SK-N-SH treated with all-trans-retinoic acid at 6 μM for 48 hours (cell line): Measurements from ENCODE around the gene TRAF6.

Source experiments
- ATAC-seq: fragments of 200-7000 bp; cut with Tn5 transposase; 3 replicates; pipeline ENCODE4 v1.9.1; 2020; ENCODE audit warnings: mild to moderate bottlenecking, moderate library complexity
- ARNTL ChIP-seq: fragments of 450-650 bp; formaldehyde crosslinking; IDR thresholded peaks from 2 replicates; pipeline ENCODE4 v1.5.0; 2020; ENCODE audit warnings: low read depth, mild to moderate bottlenecking, moderate library complexity, borderline replicate concordance
- BACH2 ChIP-seq: fragments of 250-450 bp; sonication (Bioruptor Pico); IDR thresholded peaks from 2 replicates; pipeline ENCODE4 v1.9.0; 2021; ENCODE audit warnings: mild to moderate bottlenecking, borderline replicate concordance
- CSDC2 ChIP-seq: fragments of 250-450 bp; sonication (Bioruptor Pico); IDR thresholded peaks from 2 replicates; pipeline ENCODE4 v1.5.0; 2020; ENCODE audit warnings: mild to moderate bottlenecking, moderate library complexity
- ESRRG ChIP-seq: fragments of 250-450 bp; sonication (Bioruptor Pico); IDR thresholded peaks from 2 replicates; pipeline ENCODE4 v1.6.1; 2021; ENCODE audit warnings: mild to moderate bottlenecking
- ISL1 ChIP-seq: fragments of 250-450 bp; sonication (Bioruptor Pico); IDR thresholded peaks from 2 replicates; pipeline ENCODE4 v2.1.2; 2022; ENCODE audit warnings: mild to moderate bottlenecking, moderate library complexity
- PPARA ChIP-seq: fragments of 250-450 bp; sonication (Bioruptor Pico); IDR thresholded peaks from 2 replicates; pipeline ENCODE4 v1.5.0; 2020; ENCODE audit warnings: mild to moderate bottlenecking, borderline replicate concordance
- RARB ChIP-seq: fragments of 250-450 bp; sonication (Bioruptor Pico); IDR thresholded peaks from 2 replicates; pipeline ENCODE4 v1.8.0; 2021; ENCODE audit warnings: mild to moderate bottlenecking, moderate library complexity
- SNAI2 ChIP-seq: fragments of 250-450 bp; sonication (Bioruptor Pico); IDR thresholded peaks from 2 replicates; pipeline ENCODE4 v1.5.0; 2020; ENCODE audit warnings: mild to moderate bottlenecking, moderate library complexity
- TOX ChIP-seq: fragments of 250-450 bp; sonication (Bioruptor Pico); IDR thresholded peaks from 2 replicates; pipeline ENCODE4 v1.8.0; 2021; ENCODE audit warnings: mild to moderate bottlenecking, moderate library complexity, borderline replicate concordance
- ZFP30 ChIP-seq: fragments of 450-650 bp; formaldehyde crosslinking; IDR thresholded peaks from 2 replicates; pipeline ENCODE4 v1.5.0; 2022; ENCODE audit warnings: mild to moderate bottlenecking, moderate library complexity
- ZNF565 ChIP-seq: fragments of 450-650 bp; formaldehyde crosslinking; conservative IDR thresholded peaks from 2 replicates; pipeline ENCODE4 v1.5.0; 2020; ENCODE audit warnings: low read depth, mild to moderate bottlenecking, moderate library complexity
- ZNF70 ChIP-seq: fragments of 450-650 bp; formaldehyde crosslinking; IDR thresholded peaks from 2 replicates; pipeline ENCODE4 v1.5.0; 2020; ENCODE audit warnings: mild to moderate bottlenecking, moderate library complexity
- ZNF8 ChIP-seq: fragments of 450-650 bp; formaldehyde crosslinking; IDR thresholded peaks from 2 replicates; pipeline ENCODE4 v1.5.0; 2020; ENCODE audit warnings: mild to moderate bottlenecking, moderate library complexity
- TF ChIP-seq, protein P1 (sequence below): fragments of 250-450 bp; sonication (Bioruptor Pico); IDR thresholded peaks from 2 replicates; pipeline ENCODE4 v1.5.1; 2020; ENCODE audit warnings: low read depth, mild to moderate bottlenecking, moderate library complexity
- TF ChIP-seq, protein P2 (sequence below): fragments of 250-450 bp; sonication (Bioruptor Pico); IDR thresholded peaks from 2 replicates; pipeline ENCODE4 v1.8.0; 2020; ENCODE audit warnings: mild to moderate bottlenecking, moderate library complexity, borderline replicate concordance
- TF ChIP-seq, protein P3 (sequence below): fragments of 250-450 bp; sonication (Bioruptor Pico); IDR thresholded peaks from 2 replicates; pipeline ENCODE4 v1.8.0; 2021; ENCODE audit warnings: low read depth, mild to moderate bottlenecking, moderate library complexity, borderline replicate concordance

The TRAF6 gene

DNA sequence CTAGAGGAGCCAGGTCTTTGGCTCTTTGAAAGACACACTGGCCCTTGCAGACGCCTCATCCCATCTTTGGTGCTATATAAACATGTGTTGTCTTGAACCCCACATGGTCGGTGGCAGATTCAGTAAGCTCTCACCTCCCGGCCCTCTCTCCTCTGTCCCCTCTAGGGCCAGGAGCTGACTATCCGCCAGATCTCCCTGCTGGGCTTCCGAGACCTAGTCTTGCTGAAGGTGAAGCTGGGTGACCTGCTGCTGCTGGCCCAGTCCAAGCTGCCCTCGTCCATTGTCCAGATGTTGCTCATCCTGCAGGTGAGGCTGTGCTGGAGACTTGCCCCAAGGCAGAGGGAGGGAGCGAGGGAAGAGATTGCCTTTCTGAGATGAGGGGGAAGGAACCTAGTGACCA is 63.9 kb downstream of the TRAF6 start:
- no peak for TF ChIP-seq ZNF8 (CRISPR knock-in tag)
- no peak for ATAC-seq

DNA sequence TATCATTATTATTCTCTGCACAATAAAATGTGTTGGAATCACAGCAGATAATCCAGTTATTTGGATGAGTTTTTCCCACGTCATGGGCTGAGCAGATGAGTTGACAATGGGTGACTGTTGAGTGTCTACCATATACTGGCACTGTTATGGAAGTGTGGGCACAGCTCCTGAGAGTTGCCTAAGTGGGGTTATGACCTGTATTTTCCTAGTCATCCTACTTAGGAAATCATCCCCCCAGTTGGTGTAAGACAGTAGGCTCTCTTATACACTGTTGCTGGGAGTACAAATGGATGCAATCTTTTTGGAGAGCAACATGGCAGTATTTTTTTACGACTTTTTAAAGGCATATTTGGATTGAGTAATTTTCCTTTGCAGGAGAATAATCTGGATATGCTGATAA is 66.4 kb downstream of the TRAF6 start:
- TF ChIP-seq ARNTL (no peak), ZFP30 (CRISPR knock-in tag) (no peak), PPARA (CRISPR knock-in tag) (no peak), CSDC2 (CRISPR knock-in tag) (no peak), TOX (CRISPR knock-in tag) (no peak), ZNF8 (CRISPR knock-in tag) (no peak), ISL1 (CRISPR knock-in tag) (no peak), SNAI2 (CRISPR knock-in tag) (no peak), RARB (no peak)
- TF ChIP-seq, protein P1, sequence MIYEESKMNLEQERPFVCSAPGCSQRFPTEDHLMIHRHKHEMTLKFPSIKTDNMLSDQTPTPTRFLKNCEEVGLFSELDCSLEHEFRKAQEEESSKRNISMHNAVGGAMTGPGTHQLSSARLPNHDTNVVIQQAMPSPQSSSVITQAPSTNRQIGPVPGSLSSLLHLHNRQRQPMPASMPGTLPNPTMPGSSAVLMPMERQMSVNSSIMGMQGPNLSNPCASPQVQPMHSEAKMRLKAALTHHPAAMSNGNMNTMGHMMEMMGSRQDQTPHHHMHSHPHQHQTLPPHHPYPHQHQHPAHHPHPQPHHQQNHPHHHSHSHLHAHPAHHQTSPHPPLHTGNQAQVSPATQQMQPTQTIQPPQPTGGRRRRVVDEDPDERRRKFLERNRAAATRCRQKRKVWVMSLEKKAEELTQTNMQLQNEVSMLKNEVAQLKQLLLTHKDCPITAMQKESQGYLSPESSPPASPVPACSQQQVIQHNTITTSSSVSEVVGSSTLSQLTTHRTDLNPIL: no peak
- TF ChIP-seq, protein P2, sequence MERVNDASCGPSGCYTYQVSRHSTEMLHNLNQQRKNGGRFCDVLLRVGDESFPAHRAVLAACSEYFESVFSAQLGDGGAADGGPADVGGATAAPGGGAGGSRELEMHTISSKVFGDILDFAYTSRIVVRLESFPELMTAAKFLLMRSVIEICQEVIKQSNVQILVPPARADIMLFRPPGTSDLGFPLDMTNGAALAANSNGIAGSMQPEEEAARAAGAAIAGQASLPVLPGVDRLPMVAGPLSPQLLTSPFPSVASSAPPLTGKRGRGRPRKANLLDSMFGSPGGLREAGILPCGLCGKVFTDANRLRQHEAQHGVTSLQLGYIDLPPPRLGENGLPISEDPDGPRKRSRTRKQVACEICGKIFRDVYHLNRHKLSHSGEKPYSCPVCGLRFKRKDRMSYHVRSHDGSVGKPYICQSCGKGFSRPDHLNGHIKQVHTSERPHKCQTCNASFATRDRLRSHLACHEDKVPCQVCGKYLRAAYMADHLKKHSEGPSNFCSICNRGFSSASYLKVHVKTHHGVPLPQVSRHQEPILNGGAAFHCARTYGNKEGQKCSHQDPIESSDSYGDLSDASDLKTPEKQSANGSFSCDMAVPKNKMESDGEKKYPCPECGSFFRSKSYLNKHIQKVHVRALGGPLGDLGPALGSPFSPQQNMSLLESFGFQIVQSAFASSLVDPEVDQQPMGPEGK (CRISPR knock-in tag): no peak
- ATAC-seq: no peak

DNA sequence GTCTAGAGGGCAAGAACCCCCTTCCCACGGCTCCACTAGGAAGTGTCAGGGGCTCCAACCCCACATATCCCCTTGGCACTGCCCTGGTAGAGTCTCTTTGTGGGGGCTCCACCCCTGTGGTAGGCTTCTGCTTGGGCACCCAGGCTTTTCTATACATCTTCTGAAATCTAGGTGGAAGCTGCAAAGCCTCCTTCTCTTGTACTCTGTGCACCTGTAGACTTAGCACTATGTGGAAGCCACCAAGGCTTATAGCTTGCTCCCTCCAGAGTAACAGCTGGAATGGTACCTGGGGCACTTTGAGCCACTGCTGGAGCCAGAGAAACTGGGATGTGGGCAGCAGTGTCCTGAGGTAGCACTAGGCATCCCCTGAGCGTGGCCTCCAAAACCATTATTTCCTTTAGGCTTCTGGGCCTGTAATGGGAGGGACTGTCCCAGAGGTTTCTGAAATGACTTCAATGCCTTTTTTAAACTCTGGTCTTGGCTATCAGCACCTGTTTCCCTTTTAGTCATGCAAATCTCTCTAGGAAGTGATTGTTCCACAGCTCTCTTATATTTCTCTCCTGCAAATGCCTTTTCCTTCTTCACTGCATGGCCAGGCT is 68.4 kb downstream of the TRAF6 start:
- no peak for ATAC-seq
- TF ChIP-seq, protein P2 (CRISPR knock-in tag): no peak
- TF ChIP-seq ZNF8 (CRISPR knock-in tag) (no peak), CSDC2 (CRISPR knock-in tag) (no peak)

DNA sequence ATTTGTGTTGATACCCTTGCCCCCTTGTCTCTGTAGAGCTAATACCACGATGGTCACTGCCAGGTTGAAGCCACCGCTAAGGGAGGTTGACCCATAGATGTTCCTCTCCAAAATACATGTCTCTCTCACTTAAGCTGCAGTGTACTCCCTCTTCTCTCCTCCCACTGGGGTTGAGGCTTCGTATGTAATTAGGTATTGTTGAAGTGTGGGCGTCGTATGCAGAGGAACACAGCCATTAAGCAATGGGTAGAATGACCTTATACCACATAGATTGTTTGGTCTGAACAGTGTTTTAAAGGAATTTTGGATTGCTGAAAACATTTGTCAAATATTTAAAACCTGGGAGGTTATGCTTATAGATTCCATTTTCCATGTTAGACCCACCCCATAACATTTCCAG is 71.9 kb downstream of the TRAF6 start:
- no peak for ATAC-seq
- TF ChIP-seq, protein P2 (CRISPR knock-in tag): no peak
- TF ChIP-seq, protein P1: no peak
- TF ChIP-seq ZNF565 (CRISPR knock-in tag) (no peak), ESRRG (CRISPR knock-in tag) (no peak), PPARA (CRISPR knock-in tag) (no peak), SNAI2 (CRISPR knock-in tag) (no peak), BACH2 (no peak), RARB (no peak), ZNF70 (CRISPR knock-in tag) (no peak)
- TF ChIP-seq, protein P3, sequence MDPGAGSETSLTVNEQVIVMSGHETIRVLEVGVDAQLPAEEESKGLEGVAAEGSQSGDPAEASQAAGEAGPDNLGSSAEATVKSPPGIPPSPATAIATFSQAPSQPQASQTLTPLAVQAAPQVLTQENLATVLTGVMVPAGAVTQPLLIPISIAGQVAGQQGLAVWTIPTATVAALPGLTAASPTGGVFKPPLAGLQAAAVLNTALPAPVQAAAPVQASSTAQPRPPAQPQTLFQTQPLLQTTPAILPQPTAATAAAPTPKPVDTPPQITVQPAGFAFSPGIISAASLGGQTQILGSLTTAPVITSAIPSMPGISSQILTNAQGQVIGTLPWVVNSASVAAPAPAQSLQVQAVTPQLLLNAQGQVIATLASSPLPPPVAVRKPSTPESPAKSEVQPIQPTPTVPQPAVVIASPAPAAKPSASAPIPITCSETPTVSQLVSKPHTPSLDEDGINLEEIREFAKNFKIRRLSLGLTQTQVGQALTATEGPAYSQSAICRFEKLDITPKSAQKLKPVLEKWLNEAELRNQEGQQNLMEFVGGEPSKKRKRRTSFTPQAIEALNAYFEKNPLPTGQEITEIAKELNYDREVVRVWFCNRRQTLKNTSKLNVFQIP (CRISPR knock-in tag): no peak
